ENCODE results near the gene DNAJB14. TPM values are rescaled to one million over a fixed set of nuclear protein-coding genes. Genes with fewer than 3 reads are reported as not detected.

The DNAJB14 gene
- total and polyA plus RNA-seq, 2 of the 4 experiments (the other 2 are of a cell fraction) = 12.9 to 15.6 TPM

DNA sequence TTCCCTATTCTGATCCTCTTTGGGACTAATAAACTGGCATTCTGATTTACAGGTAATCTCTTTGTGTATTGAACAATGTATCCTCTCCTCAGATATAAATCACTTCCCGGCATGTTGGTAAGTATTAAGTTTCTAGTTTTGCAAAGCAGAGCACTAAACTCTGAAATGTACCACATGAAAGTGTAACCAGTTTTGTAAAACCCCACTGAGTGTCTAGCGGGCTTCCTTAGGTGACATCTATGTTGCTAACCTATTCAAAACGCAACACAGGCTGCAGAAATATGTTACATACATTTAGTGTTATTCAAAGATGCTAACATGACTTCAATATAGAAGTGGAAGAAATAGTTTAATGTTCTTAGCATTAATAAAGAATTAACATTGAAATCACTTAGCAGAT lies 25.2 kb downstream of the DNAJB14 start:
- no peak for DNase-seq
- in situ Hi-C loops (cut with MboI; ENCODE audit: low sequenced_read_pairs) = no loop called here
- Histone ChIP-seq H4K5ac (ENCODE audit: low read depth, low read length) (no peak overlapping the region), H3K9me1 (ENCODE audit: insufficient read depth, low read length) (0 out of 2 replicates have a peak, but pooled peaks cover 4% of the 10 kb centered on the region), H3K27me3 (ENCODE audit: control insufficient read depth, insufficient read depth, low read length) (no peaks in the 10 kb centered on the region), H3K27ac (ENCODE audit: insufficient read depth, low read length) (no peak overlapping the region), H4K8ac (ENCODE audit: low read depth in 2 of 2, low read length in 2 of 2) (no peak overlapping the region), H4K20me1 (ENCODE audit: insufficient read depth, low read length) (no peaks in the 10 kb centered on the region), H3K36me3 (ENCODE audit: control insufficient read depth, insufficient read depth, low read length) (peaks cover 11% of the 10 kb centered on the region), H2BK20ac (ENCODE audit: low read depth, low read length) (no peak overlapping the region), H3K4me3 (ENCODE audit: insufficient read depth, low read depth, low read length) (no peak overlapping the region), H3K9ac (ENCODE audit: low read depth, low read length) (no peak overlapping the region), H3K14ac (replicated peaks; ENCODE audit: low read depth, low read length) (no peak overlapping the region), H3K4me1 (ENCODE audit: control insufficient read depth, insufficient read depth, low read length) (no peaks in the 10 kb centered on the region), H2AK9ac (replicated peaks; ENCODE audit: low read depth, low read length, poor library complexity) (no peak overlapping the region), H2AK5ac (ENCODE audit: low read depth, low read length) (no peak overlapping the region), H3K18ac (ENCODE audit: low read depth, low read length) (no peak overlapping the region), H4K91ac (ENCODE audit: insufficient read depth, low read depth, low read length) (no peak overlapping the region), H3K23ac (ENCODE audit: low read depth, low read length) (no peak overlapping the region), H3K4ac (ENCODE audit: low read depth, low read length) (no peak overlapping the region), H3K4me2 (ENCODE audit: low read depth, low read length) (no peak overlapping the region), H2BK120ac (ENCODE audit: low read depth, low read length) (no peak overlapping the region), H2BK5ac (ENCODE audit: low read depth, low read length, poor library complexity, severe bottlenecking) (no peak overlapping the region), H3K56ac (ENCODE audit: extremely low read depth, insufficient read depth, low read length) (no peak overlapping the region), H3K9me3 (ENCODE audit: control insufficient read depth, insufficient read depth, low read length) (no peaks in the 10 kb centered on the region), H3K79me1 (ENCODE audit: low read depth in 1 of 2, low read length in 2 of 2) (peaks cover 6 to 18% of the 10 kb centered on the region in 2 experiments), H2AFZ (replicated peaks; ENCODE audit: low read length, poor library complexity) (no peak overlapping the region), H2BK15ac (ENCODE audit: low read depth, low read length) (no peak overlapping the region)
- no TSS peak for BruUV-seq (replicated peaks)
- no peak for ATAC-seq (ENCODE audit: low read depth)
- dilution Hi-C loops (cut with HindIII; ENCODE audit: low sequenced_read_pairs, unreplicated experiment) = no loop called here
- no peak for TF ChIP-seq RAD21 (IDR thresholded peaks at IDR 0.05; ENCODE audit: low read length)
- ChIA-PET CTCF (no interaction called here), POLR2A (ENCODE audit: unreplicated experiment) (no interaction called here)
- intact Hi-C loops (cut with micrococcal nuclease) = no loop called here
- no CpG with 5 or more reads among the region's 3 CpGs for WGBS, 2 experiments (ENCODE audit: extremely low coverage in 2 of 2, insufficient read length in 1 of 2)
